Measurements from ENCODE around the gene ATP5PF. TPM values are rescaled to one million over a fixed set of nuclear protein-coding genes. Genes with fewer than 3 reads are reported as not detected.
"Not testable (repeated sequence)": the region's sequence is repeated elsewhere in the genome, so short reads cannot be mapped to it uniquely, and the experiment has no call there.

The ATP5PF gene
- total RNA-seq = 100 to 1,000 TPM; 109 to 118 TPM

- Mint-ChIP-seq H3K27ac (peak within 1 kb of the TSS; percentile 100), H3K36me3 (ENCODE audit: low read depth) (peaks cover 15% of the 10 kb centered on the region), H3K4me1 (peaks cover 48% of the 10 kb centered on the region), H3K27me3 (no peaks in the 10 kb centered on the region), H3K9me3 (no peaks in the 10 kb centered on the region), H3K4me3 (peak within 1 kb of the TSS; percentile 98)
- CTCF ChIA-PET = interaction anchor here (0.7 to 2.8 kb wide), 4 partner anchors 66 to 173 kb away, joined by 3 to 12 read pairs (median 8); no protein-coding TSS in a partner anchor
- DNase-seq = peak; percentile 97
- POLR2A ChIA-PET = interaction anchor here (0.7 to 3.6 kb wide), 14 partner anchors 10 to 226 kb away, joined by 3 to 44 read pairs (median 4); partner anchors contain the start of genes JAM2 and MRPL39
These were observed at the start of gene ATP5PF, which contains the start of gene GABPA for GRCh38 chr21:25734904-25735645. Gene ATP5PF, minus strand, starts transcription at chr21:25734904. Its CDS starts 5,110 bp downstream, at chr21:25729794. Gene GABPA, plus strand, starts transcription at chr21:25734972. Its CDS starts 6,627 bp downstream, at chr21:25741599.

DNA sequence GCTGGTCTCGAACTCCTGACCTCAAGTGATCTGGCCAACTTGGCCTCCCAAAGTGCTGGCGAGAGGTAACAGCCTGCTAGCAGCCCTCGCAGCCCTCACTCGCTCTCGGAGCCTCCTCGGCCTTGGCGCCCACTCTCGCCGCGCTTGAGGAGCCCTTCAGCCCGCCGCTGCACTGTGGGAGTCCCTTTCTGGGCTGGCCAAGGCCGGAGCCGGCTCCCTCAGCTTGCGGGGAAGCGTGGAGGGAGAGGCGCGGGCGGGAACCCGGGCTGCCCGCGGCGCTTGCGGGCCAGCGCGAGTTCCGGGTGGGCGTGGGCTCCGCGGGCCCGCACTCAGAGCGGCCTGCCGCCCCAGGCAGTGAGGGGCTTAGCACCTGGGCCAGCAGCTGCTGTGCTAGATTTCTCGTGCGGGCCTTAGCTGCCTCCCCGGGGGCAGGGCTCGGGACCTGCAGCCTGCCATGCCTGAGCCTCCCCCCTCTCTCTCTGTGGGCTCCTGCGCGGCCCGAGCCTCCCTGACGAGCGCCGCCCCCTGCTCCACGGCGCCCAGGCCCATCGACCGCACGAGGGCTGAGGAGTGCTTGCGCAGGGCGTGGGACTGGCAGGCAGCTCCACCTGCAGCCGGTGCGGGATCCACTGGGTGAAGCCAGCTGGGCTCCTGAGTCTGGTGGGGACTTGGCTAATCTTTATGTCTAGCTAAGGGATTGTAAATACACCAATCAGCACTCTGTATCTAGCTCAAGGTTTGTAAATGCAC lies 43.6 kb upstream of the ATP5PF start:
- POLR2A ChIA-PET; DNase-seq; H3K27me3 Mint-ChIP-seq; H3K4me3 Mint-ChIP-seq; H3K4me1 Mint-ChIP-seq; H3K27ac Mint-ChIP-seq; H3K9me3 Mint-ChIP-seq; H3K36me3 Mint-ChIP-seq (ENCODE audit: low read depth): not testable (repeated sequence)
- CTCF ChIA-PET = interaction anchor here (1.8 kb wide), 1 partner anchor 23 kb away, joined by 6 read pairs; no protein-coding TSS in a partner anchor

DNA sequence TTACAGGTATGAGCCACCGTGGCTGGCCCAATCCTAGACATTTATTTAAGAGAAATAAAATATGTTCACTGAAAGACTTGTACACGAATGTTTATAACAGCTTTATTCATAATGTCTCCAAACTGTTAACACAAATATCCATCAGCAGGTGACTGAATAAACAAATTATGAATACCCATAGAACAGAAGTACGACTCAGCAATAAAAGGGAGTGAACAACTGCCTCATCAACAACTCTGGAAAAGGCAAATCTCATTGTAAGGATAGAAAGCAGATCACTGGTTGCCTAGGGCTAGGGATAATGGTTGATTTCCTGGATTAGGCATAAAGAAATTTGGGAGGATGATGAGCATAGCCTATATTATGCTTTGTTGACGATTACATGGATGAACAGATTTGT lies 41.7 kb upstream of the ATP5PF start:
- no peaks in the 10 kb centered on the region for H3K27me3 Mint-ChIP-seq
- no peak for DNase-seq
- ChIA-PET POLR2A (no interaction called here), CTCF (no interaction called here)
- no peaks in the 10 kb centered on the region for H3K4me1 Mint-ChIP-seq
- H3K4me3 Mint-ChIP-seq = no peak overlapping the region
- H3K9me3 Mint-ChIP-seq = peaks cover 5% of the 10 kb centered on the region
- H3K36me3 Mint-ChIP-seq (ENCODE audit: low read depth) = peaks cover 3% of the 10 kb centered on the region
- H3K27ac Mint-ChIP-seq = no peak overlapping the region

- ChIA-PET CTCF (no interaction called here), POLR2A (no interaction called here)
- Mint-ChIP-seq H3K27me3 (no peaks in the 10 kb centered on the region), H3K36me3 (ENCODE audit: low read depth) (peaks cover 8% of the 10 kb centered on the region), H3K27ac (no peak overlapping the region), H3K4me1 (no peaks in the 10 kb centered on the region), H3K4me3 (no peak overlapping the region), H3K9me3 (no peaks in the 10 kb centered on the region)
- no peak for DNase-seq
These were observed 38.0 kb upstream of the ATP5PF start for GRCh38 chr21:25772686-25773085.

DNA sequence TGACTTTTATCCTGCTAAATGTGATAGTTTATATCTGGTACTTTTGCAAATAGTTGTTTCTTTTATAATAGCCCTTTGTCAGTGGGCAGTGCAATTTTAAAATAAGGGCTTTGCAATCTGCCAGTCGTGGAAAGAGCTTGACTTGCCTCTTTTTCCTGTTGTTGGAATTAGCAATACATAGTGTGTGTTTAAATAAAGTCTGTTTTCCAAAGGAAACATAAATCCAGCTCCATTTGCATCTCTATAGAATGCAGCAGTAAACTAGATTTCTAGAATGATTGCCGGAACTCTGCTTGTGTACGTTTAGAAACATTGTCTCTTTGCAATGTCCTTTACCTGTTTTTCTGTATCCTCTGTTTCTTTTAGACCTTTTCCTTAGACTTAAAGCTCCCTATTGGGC lies 33.2 kb upstream of the ATP5PF start:
- H3K4me1 Mint-ChIP-seq = no peaks in the 10 kb centered on the region
- ChIA-PET POLR2A (no interaction called here), CTCF (interaction anchor here (1.3 kb wide), 1 partner anchor 33 kb away, joined by 10 read pairs; no protein-coding TSS in a partner anchor)
- no peak overlapping the region for H3K27ac Mint-ChIP-seq
- no peak overlapping the region for H3K4me3 Mint-ChIP-seq
- no peaks in the 10 kb centered on the region for H3K9me3 Mint-ChIP-seq
- H3K27me3 Mint-ChIP-seq = no peaks in the 10 kb centered on the region
- peaks cover 38% of the 10 kb centered on the region for H3K36me3 Mint-ChIP-seq (ENCODE audit: low read depth)
- DNase-seq = no peak

GRCh38 chr21:25764065-25764464 lies 29.4 kb upstream of the ATP5PF start:
- Mint-ChIP-seq H3K27ac (no peak overlapping the region), H3K36me3 (ENCODE audit: low read depth) (peaks cover 61% of the 10 kb centered on the region), H3K9me3 (no peaks in the 10 kb centered on the region), H3K4me1 (peaks cover 17% of the 10 kb centered on the region), H3K4me3 (no peak overlapping the region), H3K27me3 (no peaks in the 10 kb centered on the region)
- DNase-seq = no peak
- ChIA-PET CTCF (no interaction called here), POLR2A (no interaction called here)

DNA sequence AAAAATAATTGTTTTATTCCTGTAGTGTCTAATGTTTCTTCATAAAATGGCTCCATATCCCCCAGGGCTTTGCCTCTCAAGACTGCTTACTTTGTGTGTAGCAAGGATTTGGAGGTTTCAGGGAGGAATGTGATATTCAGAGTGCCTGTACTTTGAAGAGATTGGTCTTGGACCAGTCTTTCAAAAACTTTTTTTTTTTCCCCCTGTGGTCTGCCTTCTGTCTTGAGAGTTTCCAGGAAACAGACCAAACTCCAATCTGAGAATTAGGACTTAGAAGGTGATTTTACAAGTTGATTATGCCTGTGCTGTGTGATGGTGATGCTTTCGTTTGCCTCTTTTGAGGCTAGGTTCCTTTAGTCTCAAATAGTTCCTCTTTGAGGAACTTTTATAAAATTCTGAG lies 26.0 kb upstream of the ATP5PF start:
- peaks cover 37% of the 10 kb centered on the region for H3K4me1 Mint-ChIP-seq
- H3K9me3 Mint-ChIP-seq = no peaks in the 10 kb centered on the region
- no peak overlapping the region for H3K4me3 Mint-ChIP-seq
- POLR2A ChIA-PET = interaction anchor here (0.7 kb wide), 1 partner anchor 26 kb away, joined by 3 read pairs; the partner anchor contains the start of genes ATP5PF and GABPA
- CTCF ChIA-PET = no interaction called here
- H3K27me3 Mint-ChIP-seq = no peaks in the 10 kb centered on the region
- H3K27ac Mint-ChIP-seq = no peak overlapping the region
- H3K36me3 Mint-ChIP-seq (ENCODE audit: low read depth) = peaks cover 63% of the 10 kb centered on the region
- DNase-seq = no peak

DNA sequence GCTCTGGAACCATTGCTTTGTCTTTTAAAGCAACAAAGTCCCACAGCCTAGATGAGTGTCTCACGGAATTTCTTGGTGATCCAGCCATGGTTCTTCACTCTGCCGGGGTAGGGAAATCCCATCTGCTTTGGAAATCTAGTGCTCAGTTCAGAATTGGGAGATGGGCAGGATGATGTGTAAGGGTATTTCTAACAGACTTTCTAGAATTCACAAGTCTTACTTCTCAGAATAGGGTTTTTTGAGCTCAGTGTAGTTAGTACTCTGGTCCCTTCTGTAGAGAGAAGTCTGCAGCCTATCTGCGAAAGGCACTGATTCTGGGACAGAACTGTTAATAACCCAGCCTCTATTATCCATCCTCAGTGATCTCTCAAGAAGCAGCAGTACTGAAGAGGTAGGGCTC lies 25.4 kb upstream of the ATP5PF start:
- Mint-ChIP-seq H3K4me3 (no peak overlapping the region), H3K4me1 (peaks cover 37% of the 10 kb centered on the region), H3K27ac (no peak overlapping the region), H3K27me3 (no peaks in the 10 kb centered on the region), H3K36me3 (ENCODE audit: low read depth) (peaks cover 61% of the 10 kb centered on the region), H3K9me3 (no peaks in the 10 kb centered on the region)
- CTCF ChIA-PET = no interaction called here
- no peak for DNase-seq
- POLR2A ChIA-PET = interaction anchor here (1.2 kb wide), 1 partner anchor 24 kb away, joined by 3 read pairs; no protein-coding TSS in a partner anchor

GRCh38 chr21:25759573-25759972 lies 24.9 kb upstream of the ATP5PF start:
- H3K4me1 Mint-ChIP-seq = peaks cover 37% of the 10 kb centered on the region
- POLR2A ChIA-PET = interaction anchor here (1.2 kb wide), 1 partner anchor 23 kb away, joined by 3 read pairs; no protein-coding TSS in a partner anchor
- no peak overlapping the region for H3K27ac Mint-ChIP-seq
- H3K27me3 Mint-ChIP-seq = no peaks in the 10 kb centered on the region
- H3K9me3 Mint-ChIP-seq = no peaks in the 10 kb centered on the region
- DNase-seq = no peak
- CTCF ChIA-PET = no interaction called here
- no peak overlapping the region for H3K4me3 Mint-ChIP-seq
- peaks cover 61% of the 10 kb centered on the region for H3K36me3 Mint-ChIP-seq (ENCODE audit: low read depth)

DNA sequence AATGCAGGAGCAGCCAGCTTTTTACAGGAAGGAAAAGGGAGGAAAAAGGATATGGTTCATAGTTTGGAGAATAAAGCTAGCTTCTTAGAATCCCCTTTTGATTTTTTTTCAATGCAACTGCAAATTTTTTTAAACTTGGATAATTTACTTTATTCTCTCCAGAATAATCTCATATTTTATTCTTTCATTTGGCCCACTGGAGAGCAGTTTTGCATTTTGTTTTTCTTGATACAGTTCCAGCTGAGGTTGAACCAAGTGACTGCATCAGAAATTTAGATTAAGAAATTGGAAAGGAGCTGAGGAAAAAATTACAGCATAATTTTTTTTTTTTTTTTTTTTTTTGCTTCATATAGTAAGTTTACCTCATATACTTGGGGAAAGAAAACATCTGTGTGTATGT lies 22.8 kb upstream of the ATP5PF start:
- H3K4me3 Mint-ChIP-seq = no peak overlapping the region
- ChIA-PET POLR2A (interaction anchor here (0.6 kb wide), 1 partner anchor 184 kb away, joined by 3 read pairs; no protein-coding TSS in a partner anchor), CTCF (interaction anchor here (1.2 kb wide), 1 partner anchor 150 kb away, joined by 3 read pairs; no protein-coding TSS in a partner anchor)
- no peak for DNase-seq
- H3K27me3 Mint-ChIP-seq = no peaks in the 10 kb centered on the region
- peaks cover 37% of the 10 kb centered on the region for H3K4me1 Mint-ChIP-seq
- H3K36me3 Mint-ChIP-seq (ENCODE audit: low read depth) = peaks cover 58% of the 10 kb centered on the region
- no peaks in the 10 kb centered on the region for H3K9me3 Mint-ChIP-seq
- no peak overlapping the region for H3K27ac Mint-ChIP-seq

DNA sequence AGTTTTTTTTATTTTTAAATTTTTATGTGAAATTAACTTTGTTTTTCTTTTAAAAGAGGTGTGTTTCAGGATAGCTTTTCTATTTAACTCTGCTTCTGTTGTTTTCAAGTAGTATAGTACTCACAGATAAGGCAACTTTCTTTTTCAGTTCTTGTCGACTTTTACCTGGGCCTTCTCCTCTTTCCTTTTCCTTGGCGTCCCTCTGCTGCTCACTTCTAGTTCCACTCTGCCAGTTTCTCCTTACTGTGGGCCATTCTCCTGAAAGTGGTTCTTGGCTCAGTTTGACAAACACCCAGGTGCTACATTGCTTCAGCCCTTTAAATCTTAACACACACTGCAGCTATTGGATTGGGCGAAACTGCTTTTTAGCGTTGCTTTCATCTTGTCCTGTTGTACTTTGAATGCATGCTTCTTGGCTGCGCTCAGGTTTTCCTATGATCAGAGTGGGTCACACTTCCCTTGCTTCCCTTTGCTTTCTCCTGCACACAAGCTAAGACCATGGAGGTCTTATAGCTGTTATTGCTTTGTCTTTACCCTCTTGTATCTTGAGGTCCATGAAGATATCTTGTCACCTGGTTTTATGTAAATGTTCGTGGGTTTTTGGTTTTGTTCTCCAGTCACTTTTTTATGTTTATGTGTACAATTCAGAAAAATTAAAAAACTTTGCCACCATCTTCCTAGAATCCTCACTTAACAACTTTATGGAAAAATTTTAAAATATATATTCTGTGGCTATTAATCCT lies 21.7 kb upstream of the ATP5PF start:
- ChIA-PET POLR2A (no interaction called here), CTCF (interaction anchor here (0.5 kb wide), 1 partner anchor 402 kb away, joined by 3 read pairs; no protein-coding TSS in a partner anchor)
- no peaks in the 10 kb centered on the region for H3K9me3 Mint-ChIP-seq
- H3K4me1 Mint-ChIP-seq = peaks cover 37% of the 10 kb centered on the region
- H3K27me3 Mint-ChIP-seq = no peaks in the 10 kb centered on the region
- no peak overlapping the region for H3K27ac Mint-ChIP-seq
- DNase-seq = no peak
- H3K36me3 Mint-ChIP-seq (ENCODE audit: low read depth) = peaks cover 56% of the 10 kb centered on the region
- no peak overlapping the region for H3K4me3 Mint-ChIP-seq

- H3K9me3 Mint-ChIP-seq = no peaks in the 10 kb centered on the region
- peaks cover 23% of the 10 kb centered on the region for H3K4me1 Mint-ChIP-seq
- H3K27ac Mint-ChIP-seq = no peak overlapping the region
- no peak overlapping the region for H3K4me3 Mint-ChIP-seq
- no peak for DNase-seq
- CTCF ChIA-PET = interaction anchor here (0.7 to 1.4 kb wide), 3 partner anchors 12 to 419 kb away, joined by 3 read pairs; partner anchors contain the start of gene APP
- no peaks in the 10 kb centered on the region for H3K27me3 Mint-ChIP-seq
- peaks cover 35% of the 10 kb centered on the region for H3K36me3 Mint-ChIP-seq (ENCODE audit: low read depth)
- POLR2A ChIA-PET = interaction anchor here (1.2 kb wide), 1 partner anchor 18 kb away, joined by 4 read pairs; the partner anchor contains the start of gene ATP5PF
These were observed 17.7 kb upstream of the ATP5PF start for GRCh38 chr21:25752416-25752815.
